NOMO-1 treated with DMSO at 0.1 percent for 48 hours (cell line): Measurements from ENCODE around the gene RALY.

ENCODE experiments used
- DNase-seq: peaks from one replicate; lab custom pipeline; 2025; ENCODE audit not compliant: unreplicated experiment; lab: John Stamatoyannopoulos, UW

Gene RALY

GRCh38 chr20:34075647-34076046, 81.9 kb downstream of the RALY start:
- no peak for DNase-seq

GRCh38 chr20:34076952-34077351, 83.2 kb downstream of the RALY start:
- DNase-seq: no peak

- DNase-seq: no peak
Measured at GRCh38 chr20:34078540-34078939, 84.8 kb downstream of the RALY start.

GRCh38 chr20:34079818-34080217, 86.1 kb downstream of the RALY start:
- no peak for DNase-seq

GRCh38 chr20:34082232-34082887, 88.6 kb downstream of the RALY start:
- no peak for DNase-seq

GRCh38 chr20:34083137-34083536, 89.4 kb downstream of the RALY start:
- DNase-seq: no peak

- no peak for DNase-seq
Measured at GRCh38 chr20:34083781-34084180, 90.1 kb downstream of the RALY start.

GRCh38 chr20:34084227-34084923, 90.7 kb downstream of the RALY start:
- DNase-seq: no peak

GRCh38 chr20:34085544-34086040, 91.9 kb downstream of the RALY start:
- DNase-seq: no peak

GRCh38 chr20:34088305-34089174, 94.8 kb downstream of the RALY start:
- DNase-seq: no peak

GRCh38 chr20:34089175-34089479, 95.4 kb downstream of the RALY start:
- no peak for DNase-seq

GRCh38 chr20:34089655-34090345, 96.1 kb downstream of the RALY start:
- DNase-seq: no peak

- DNase-seq: no peak
Measured at GRCh38 chr20:34090645-34091044, 96.9 kb downstream of the RALY start.

GRCh38 chr20:34091637-34092200, 98.0 kb downstream of the RALY start:
- DNase-seq: no peak

GRCh38 chr20:34093895-34094294, 100.2 kb downstream of the RALY start:
- no peak for DNase-seq

GRCh38 chr20:34095825-34096224, 102.1 kb downstream of the RALY start:
- no peak for DNase-seq

- DNase-seq: no peak
Measured at GRCh38 chr20:34096699-34097444, 103.2 kb downstream of the RALY start.

GRCh38 chr20:34098570-34098969, 104.9 kb downstream of the RALY start:
- DNase-seq: no peak

GRCh38 chr20:34099675-34100074, 106.0 kb downstream of the RALY start:
- no peak for DNase-seq

- DNase-seq: no peak
Measured at GRCh38 chr20:34100576-34100975, 106.9 kb downstream of the RALY start.
